GM23338 (cell line): ENCODE measurements around the gene DNAH11. TPM values are rescaled to one million over a fixed set of nuclear protein-coding genes. Genes with fewer than 3 reads are reported as not detected.

Experiments
- ATAC-seq: fragments of 200-7000 bp; cut with Tn5 transposase; 3 replicates; pipeline ENCODE4 v1.9.1; 2020
- DNase-seq: peaks from one replicate; pipeline ENCODE4 v3.0.0-alpha.2; 2015; ENCODE audit warnings: low spot score
- H2AFZ ChIP-seq: fragments of 200-600 bp; sonication (generic); 2 replicates; pipeline ENCODE4 v1.8.0; 2016; ENCODE audit warnings: antibody characterized with exemption, mild to moderate bottlenecking, moderate library complexity
- H3F3A ChIP-seq: fragments of 200-600 bp; sonication (generic); replicated peaks from 2 replicates; pipeline ENCODE4 v1.8.0; 2017; ENCODE audit warnings: antibody characterized with exemption, mixed run types, low read depth
- H3K27ac ChIP-seq: fragments of 200-600 bp; sonication (generic); 2 replicates; pipeline ENCODE4 v1.6.1; 2016; ENCODE audit warnings: low read depth
- H3K27me3 ChIP-seq: fragments of 200-600 bp; sonication (generic); 2 replicates; pipeline ENCODE4 v1.8.0; 2016; ENCODE audit warnings: mild to moderate bottlenecking, mixed run types, moderate library complexity; ENCODE audit not compliant: insufficient read depth
- H3K36me3 ChIP-seq: fragments of 200-600 bp; sonication (generic); 2 replicates; pipeline ENCODE4 v1.8.0; 2016; ENCODE audit warnings: mild to moderate bottlenecking; ENCODE audit not compliant: insufficient read depth
- H3K4me1 ChIP-seq: fragments of 200-600 bp; sonication (generic); 2 replicates; pipeline ENCODE4 v1.8.0; 2016; ENCODE audit warnings: mild to moderate bottlenecking, moderate library complexity; ENCODE audit not compliant: insufficient read depth
- H3K4me2 ChIP-seq: fragments of 200-600 bp; sonication (generic); 2 replicates; pipeline ENCODE4 v1.7.1; 2017; ENCODE audit warnings: mixed run types
- H3K4me3 ChIP-seq: fragments of 200-600 bp; sonication (generic); 2 replicates; pipeline ENCODE4 v1.6.1; 2016; ENCODE audit warnings: mixed run types
- H3K79me2 ChIP-seq: fragments of 200-600 bp; sonication (generic); replicated peaks from 2 replicates; pipeline ENCODE4 v1.8.0; 2017; ENCODE audit warnings: mild to moderate bottlenecking; ENCODE audit not compliant: insufficient read depth
- H3K9me2 ChIP-seq: fragments of 200-600 bp; sonication (generic); 2 replicates; pipeline ENCODE4 v1.8.0; 2017; ENCODE audit not compliant: insufficient read depth
- H4K20me1 ChIP-seq: fragments of 200-600 bp; sonication (generic); replicated peaks from 2 replicates; pipeline ENCODE4 v1.8.0; 2017; ENCODE audit warnings: mild to moderate bottlenecking; ENCODE audit not compliant: insufficient read depth
- H3K27ac Mint-ChIP-seq: 2 replicates; pipeline ENCODE4 v1.8.0; 2020; ENCODE audit warnings: inconsistent platforms, mild to moderate bottlenecking, moderate library complexity, mixed read lengths
- H3K27me3 Mint-ChIP-seq: 3 replicates; pipeline ENCODE4 v1.8.0; 2022; ENCODE audit warnings: low read depth, mild to moderate bottlenecking, moderate library complexity, mixed read lengths, inconsistent platforms; ENCODE audit not compliant: insufficient read depth, poor library complexity
- H3K36me3 Mint-ChIP-seq: 3 replicates; pipeline ENCODE4 v1.8.0; 2021; ENCODE audit warnings: low read depth, mild to moderate bottlenecking, inconsistent platforms, moderate library complexity, mixed read lengths
- H3K4me1 Mint-ChIP-seq: 3 replicates; pipeline ENCODE4 v1.8.0; 2020; ENCODE audit warnings: mild to moderate bottlenecking, inconsistent platforms, mixed read lengths
- H3K4me3 Mint-ChIP-seq: 3 replicates; pipeline ENCODE4 v1.8.0; 2021; ENCODE audit warnings: moderate library complexity, mild to moderate bottlenecking, inconsistent platforms, mixed read lengths
- H3K9me3 Mint-ChIP-seq: 3 replicates; pipeline ENCODE4 v1.8.0; 2020; ENCODE audit warnings: moderate library complexity, mild to moderate bottlenecking, inconsistent platforms, mixed read lengths
- CREB1 ChIP-seq: fragments of 250-450 bp; sonication (Bioruptor Pico); IDR thresholded peaks from 2 replicates; pipeline ENCODE4 v1.5.0; 2020; ENCODE audit warnings: low read depth, mild to moderate bottlenecking, moderate library complexity
- ETS1 ChIP-seq: IDR thresholded peaks from 2 replicates; pipeline ENCODE4 v1.6.1; 2016; ENCODE audit warnings: antibody characterized with exemption
- EZH2 ChIP-seq: fragments of 200-600 bp; sonication (generic); IDR thresholded peaks from one replicate; pipeline ENCODE4 v1.8.0; 2017; ENCODE audit warnings: antibody characterized with exemption, mild to moderate bottlenecking, low read depth; ENCODE audit not compliant: unreplicated experiment
- EZH2phosphoT487 ChIP-seq: fragments of 200-600 bp; sonication (generic); IDR thresholded peaks from one replicate; pipeline ENCODE4 v1.8.1; 2018; ENCODE audit warnings: antibody characterized with exemption; ENCODE audit not compliant: unreplicated experiment
- POLR2AphosphoS5 ChIP-seq: IDR thresholded peaks from 2 replicates; pipeline ENCODE4 v1.6.1; 2016; ENCODE audit warnings: antibody characterized with exemption, low read depth
- STAT1 ChIP-seq: IDR thresholded peaks from one replicate; pipeline ENCODE4 v1.6.1; 2016; ENCODE audit warnings: antibody characterized with exemption; ENCODE audit not compliant: unreplicated experiment
- ZNF114 ChIP-seq: fragments of 250-450 bp; sonication (Bioruptor Pico); IDR thresholded peaks from 2 replicates; pipeline ENCODE4 v1.5.0; 2020; ENCODE audit warnings: mild to moderate bottlenecking, moderate library complexity
- ZNF331 ChIP-seq: fragments of 250-450 bp; sonication (Bioruptor Pico); IDR thresholded peaks from 2 replicates; pipeline ENCODE4 v1.5.0; 2020; ENCODE audit warnings: low read depth, mild to moderate bottlenecking, moderate library complexity
- ZNF462 ChIP-seq: fragments of 250-450 bp; sonication (Bioruptor Pico); IDR thresholded peaks from 2 replicates; pipeline ENCODE4 v1.5.0; 2020; ENCODE audit warnings: mild to moderate bottlenecking, moderate library complexity
- polyA plus RNA-seq: library from polyadenylated mRNA; unstranded; fragments of >200 nt; fragmentation: Nextera tagmentation; extraction: Ambion mirVana; gene quantifications from 2 replicates; pipeline ENCODE4 v1.2.1, GENCODE V29; 2016
- total RNA-seq: library from RNA; depleted of rRNA; stranded (reverse); fragments of >200 nt; shearing (Covaris generic); gene quantifications from 2 replicates; pipeline ENCODE4 v1.2.3, GENCODE V29; 2014
- TF ChIP-seq, protein P1 (sequence below), 2 experiments: fragments of 200-600 bp in 1 of 2; sonication (generic) in 1 of 2; conservative IDR thresholded peaks; 2 replicates each; pipeline versions ENCODE4 v1.5.1 to v1.6.1; 2016 to 2017; ENCODE audit warnings: antibody characterized with exemption in 2 of 2, low read depth in 2 of 2, mild to moderate bottlenecking in 2 of 2, moderate library complexity in 1 of 2

DNAH11 gene
- total and polyA plus RNA-seq, 2 experiments from 2014 or later = 9.3 TPM

DNA sequence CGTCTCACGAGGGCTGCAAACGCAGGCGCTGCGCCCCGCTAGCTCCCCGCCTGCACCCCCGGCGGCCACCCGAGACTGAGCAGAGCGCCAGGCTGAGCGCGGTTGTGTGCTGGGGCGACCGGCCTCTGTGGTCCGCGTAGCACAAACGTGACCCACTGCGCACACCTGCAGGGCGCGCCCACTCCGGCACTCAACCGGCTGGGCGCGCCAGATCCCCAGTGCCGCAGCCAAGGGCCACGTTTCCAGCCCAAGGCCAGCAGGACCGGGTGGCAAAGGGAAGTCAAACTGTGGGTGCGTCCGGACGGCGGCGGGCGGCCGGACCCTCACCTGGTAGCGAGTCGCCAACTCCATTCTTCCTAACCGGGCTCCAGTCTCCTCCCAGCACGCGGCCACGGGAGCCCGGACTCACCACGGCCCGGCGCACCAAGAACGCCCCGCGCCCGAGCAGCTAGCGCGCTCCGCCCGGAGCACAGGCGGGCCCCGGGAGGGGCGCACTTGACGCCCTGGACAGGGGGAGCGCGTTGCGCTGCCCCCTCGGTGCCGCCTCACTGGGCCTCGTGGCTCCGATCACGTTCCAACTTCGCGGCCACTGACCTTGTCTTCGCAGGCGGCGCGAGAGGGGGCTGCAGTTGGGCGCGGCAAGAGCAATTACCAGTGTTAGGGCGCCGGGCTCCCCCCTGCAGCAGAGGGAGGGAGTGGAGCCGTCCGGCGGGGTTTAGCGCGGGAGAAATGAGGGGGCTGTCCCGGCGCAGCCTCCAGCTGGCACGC lies 402.8 kb downstream of the DNAH11 start, which contains the start of gene CDCA7L:
Gene CDCA7L (minus strand): TSS at position 446 of the 768 bp plus-strand sequence. CDS start 95 bp downstream, at position 351.
- Mint-ChIP-seq H3K4me1 (peaks cover 44% of the 10 kb centered on the region), H3K27me3 (peaks cover 4% of the 10 kb centered on the region), H3K36me3 (0 out of 3 replicates have a peak, but pooled peaks cover 5% of the 10 kb centered on the region), H3K27ac (peak within 1 kb of the TSS; percentile 99), H3K4me3 (peak within 1 kb of the TSS; percentile 88), H3K9me3 (no peaks in the 10 kb centered on the region)
- no peaks in the 10 kb centered on the region for H3F3A ChIP-seq
- DNase-seq (peak; percentile 94), ATAC-seq (peak; percentile 83)
- TF ChIP-seq POLR2AphosphoS5 = peak; percentile 83
- TF ChIP-seq EZH2phosphoT487 = no peak
- TF ChIP-seq STAT1 = no peak
- peaks cover 31% of the 10 kb centered on the region for H4K20me1 ChIP-seq
- H2AFZ ChIP-seq = peak within 1 kb of the TSS; percentile 63
- H3K4me1 ChIP-seq = peaks cover 42% of the 10 kb centered on the region
- peaks cover 45% of the 10 kb centered on the region for H3K79me2 ChIP-seq
- no peaks in the 10 kb centered on the region for H3K27me3 ChIP-seq
- H3K27ac ChIP-seq = peak within 1 kb of the TSS; percentile 90
- peak within 1 kb of the TSS; percentile 71 for H3K4me3 ChIP-seq
- peak within 1 kb of the TSS; percentile 82 for H3K4me2 ChIP-seq
- H3K9me2 ChIP-seq = no peaks in the 10 kb centered on the region
- H3K36me3 ChIP-seq = no peaks in the 10 kb centered on the region

GRCh38 chr7:21946222-21946709 lies 403.4 kb downstream of the DNAH11 start:
- Histone ChIP-seq H3K27ac (peak overlapping the region; percentile 53; the same call in 1 of the 2 replicates), H4K20me1 (peaks cover 26% of the 10 kb centered on the region), H3F3A (no peaks in the 10 kb centered on the region), H3K4me3 (peak overlapping the region; percentile 71), H2AFZ (peak overlapping the region; percentile 63), H3K79me2 (peaks cover 38% of the 10 kb centered on the region), H3K4me1 (peaks cover 36% of the 10 kb centered on the region), H3K27me3 (no peaks in the 10 kb centered on the region), H3K36me3 (no peaks in the 10 kb centered on the region), H3K4me2 (peak overlapping the region; percentile 82), H3K9me2 (no peaks in the 10 kb centered on the region)
- Mint-ChIP-seq H3K27me3 (peaks cover 4% of the 10 kb centered on the region), H3K4me3 (peak overlapping the region; percentile 88), H3K9me3 (no peaks in the 10 kb centered on the region), H3K27ac (peak overlapping the region; percentile 99), H3K4me1 (peaks cover 40% of the 10 kb centered on the region), H3K36me3 (0 out of 3 replicates have a peak, but pooled peaks cover 5% of the 10 kb centered on the region)
- peak; percentile 19 for ATAC-seq
- peak; percentile 60 for DNase-seq
- no peak for TF ChIP-seq POLR2AphosphoS5
- no peak for TF ChIP-seq ZNF114 (CRISPR knock-in tag)
- no peak for TF ChIP-seq ETS1
- TF ChIP-seq ZNF462 (CRISPR knock-in tag) = no peak
- TF ChIP-seq CREB1 = no peak
- no peak for TF ChIP-seq ZNF331 (CRISPR knock-in tag)
- no peak for TF ChIP-seq EZH2
- no peak for TF ChIP-seq EZH2phosphoT487
- TF ChIP-seq, protein P1, sequence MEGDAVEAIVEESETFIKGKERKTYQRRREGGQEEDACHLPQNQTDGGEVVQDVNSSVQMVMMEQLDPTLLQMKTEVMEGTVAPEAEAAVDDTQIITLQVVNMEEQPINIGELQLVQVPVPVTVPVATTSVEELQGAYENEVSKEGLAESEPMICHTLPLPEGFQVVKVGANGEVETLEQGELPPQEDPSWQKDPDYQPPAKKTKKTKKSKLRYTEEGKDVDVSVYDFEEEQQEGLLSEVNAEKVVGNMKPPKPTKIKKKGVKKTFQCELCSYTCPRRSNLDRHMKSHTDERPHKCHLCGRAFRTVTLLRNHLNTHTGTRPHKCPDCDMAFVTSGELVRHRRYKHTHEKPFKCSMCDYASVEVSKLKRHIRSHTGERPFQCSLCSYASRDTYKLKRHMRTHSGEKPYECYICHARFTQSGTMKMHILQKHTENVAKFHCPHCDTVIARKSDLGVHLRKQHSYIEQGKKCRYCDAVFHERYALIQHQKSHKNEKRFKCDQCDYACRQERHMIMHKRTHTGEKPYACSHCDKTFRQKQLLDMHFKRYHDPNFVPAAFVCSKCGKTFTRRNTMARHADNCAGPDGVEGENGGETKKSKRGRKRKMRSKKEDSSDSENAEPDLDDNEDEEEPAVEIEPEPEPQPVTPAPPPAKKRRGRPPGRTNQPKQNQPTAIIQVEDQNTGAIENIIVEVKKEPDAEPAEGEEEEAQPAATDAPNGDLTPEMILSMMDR (conservative IDR thresholded peaks at IDR 0.05; ENCODE audit: low read depth in 2 of 2) = no peak
